Left ventricle myocardium inferior (tissue), 1 donor: Measurements from ENCODE around the gene CCDC146. TPM values are rescaled to one million over a fixed set of nuclear protein-coding genes. Genes with fewer than 3 reads are reported as not detected.
"Not testable (repeated sequence)": the region's sequence is repeated elsewhere in the genome, so short reads cannot be mapped to it uniquely, and the experiment has no call there.

Experiments
- DNase-seq: peaks from one replicate; pipeline ENCODE4 v3.0.0-alpha.2; 2020
- H3K27ac ChIP-seq: fragments of 200-600 bp; replicated peaks from 2 replicates; pipeline ENCODE4 v1.8.0; 2021
- H3K27me3 ChIP-seq: fragments of 200-600 bp; 2 replicates; pipeline ENCODE4 v1.8.0; 2021; ENCODE audit warnings: low read depth
- H3K36me3 ChIP-seq: fragments of 200-600 bp; 2 replicates; pipeline ENCODE4 v1.8.0; 2021
- H3K4me1 ChIP-seq: fragments of 200-600 bp; 2 replicates; pipeline ENCODE4 v1.8.0; 2021
- H3K4me3 ChIP-seq: fragments of 200-600 bp; 2 replicates; pipeline ENCODE4 v1.8.0; 2021; ENCODE audit warnings: mild to moderate bottlenecking, moderate library complexity
- H3K9me3 ChIP-seq: fragments of 200-600 bp; replicated peaks from 2 replicates; pipeline ENCODE4 v1.8.0; 2021
- intact Hi-C: fragments of 100-400 bp; cut with micrococcal nuclease; formaldehyde crosslinking; loops from one replicate; pipeline ENCODE4 v1.11.0; 2022
- long read RNA-seq: library from polyadenylated mRNA; unstranded; transcript quantifications from one replicate; pipeline ENCODE4 v2.0.0, GENCODE V29; 2021
- total RNA-seq: library from RNA; stranded (reverse); fragmentation: NEBNext Ultra II Directional; extraction: Animal tissue kit (Norgen Biotek cat#: 25700); gene quantifications from one replicate; pipeline ENCODE4 v1.2.1, GENCODE V29; 2021
- donor health status: DM: no; HTN: yes; CAD: no; lungs with severe emphysema.

Gene CCDC146, protein sequence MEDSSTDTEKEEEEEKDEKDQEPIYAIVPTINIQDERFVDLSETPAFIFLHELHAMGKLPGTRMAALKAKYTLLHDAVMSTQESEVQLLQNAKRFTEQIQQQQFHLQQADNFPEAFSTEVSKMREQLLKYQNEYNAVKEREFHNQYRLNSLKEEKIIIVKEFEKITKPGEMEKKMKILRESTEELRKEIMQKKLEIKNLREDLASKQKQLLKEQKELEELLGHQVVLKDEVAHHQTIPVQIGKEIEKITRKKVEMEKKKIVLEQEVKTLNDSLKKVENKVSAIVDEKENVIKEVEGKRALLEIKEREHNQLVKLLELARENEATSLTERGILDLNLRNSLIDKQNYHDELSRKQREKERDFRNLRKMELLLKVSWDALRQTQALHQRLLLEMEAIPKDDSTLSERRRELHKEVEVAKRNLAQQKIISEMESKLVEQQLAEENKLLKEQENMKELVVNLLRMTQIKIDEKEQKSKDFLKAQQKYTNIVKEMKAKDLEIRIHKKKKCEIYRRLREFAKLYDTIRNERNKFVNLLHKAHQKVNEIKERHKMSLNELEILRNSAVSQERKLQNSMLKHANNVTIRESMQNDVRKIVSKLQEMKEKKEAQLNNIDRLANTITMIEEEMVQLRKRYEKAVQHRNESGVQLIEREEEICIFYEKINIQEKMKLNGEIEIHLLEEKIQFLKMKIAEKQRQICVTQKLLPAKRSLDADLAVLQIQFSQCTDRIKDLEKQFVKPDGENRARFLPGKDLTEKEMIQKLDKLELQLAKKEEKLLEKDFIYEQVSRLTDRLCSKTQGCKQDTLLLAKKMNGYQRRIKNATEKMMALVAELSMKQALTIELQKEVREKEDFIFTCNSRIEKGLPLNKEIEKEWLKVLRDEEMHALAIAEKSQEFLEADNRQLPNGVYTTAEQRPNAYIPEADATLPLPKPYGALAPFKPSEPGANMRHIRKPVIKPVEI
- total RNA-seq = 4.7 TPM
- long read RNA-seq, partial matches to known transcripts = 0 of 3 reads
- long read RNA-seq, other reads (novel, unspliced or antisense) = 3 of 3 reads

DNA sequence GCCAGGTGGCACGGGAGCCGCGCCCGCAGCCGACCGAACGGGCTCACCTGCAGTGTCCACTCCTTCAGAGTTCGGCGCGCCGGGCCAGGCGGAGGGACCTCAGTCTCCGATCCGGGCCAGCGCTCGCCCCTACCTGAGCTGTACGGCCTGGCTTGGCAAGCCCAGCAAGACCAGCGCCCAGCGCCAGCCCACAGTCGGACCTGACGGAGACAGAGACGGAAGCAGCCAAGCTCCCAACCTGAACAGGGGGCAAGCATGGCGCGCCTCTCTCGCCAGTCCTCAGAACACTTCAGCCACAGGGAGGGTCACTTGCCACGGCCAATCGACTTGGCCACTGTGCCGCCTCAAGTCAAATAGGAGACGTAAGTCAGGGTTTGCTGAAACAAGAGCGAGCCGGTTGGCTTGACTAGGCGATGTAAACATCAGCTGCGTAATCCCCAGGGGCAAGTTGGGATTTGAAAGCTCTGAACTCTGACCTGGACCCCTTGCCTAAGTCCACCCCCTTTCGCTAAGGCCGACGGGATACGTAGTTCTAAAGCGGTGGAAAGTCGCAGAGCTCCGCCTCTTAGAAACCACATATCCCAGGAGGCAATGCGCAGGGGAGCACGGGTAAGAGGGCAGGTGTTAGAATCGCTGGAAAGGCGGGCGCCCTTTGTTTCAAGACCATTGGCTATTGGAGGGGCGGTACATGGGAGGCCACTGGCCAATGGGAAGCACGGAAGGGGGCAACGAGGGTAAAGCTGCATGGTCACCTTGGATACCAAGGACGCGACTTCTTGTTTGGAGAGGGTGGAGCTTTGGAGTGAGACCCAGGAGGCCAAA, at the start of gene CCDC146:
TSS of gene CCDC146 (plus strand) at position 756 of the 822 bp plus-strand sequence. CDS start 45,054 bp downstream, outside the sequence.
- Histone ChIP-seq H3K27ac (peak within 1 kb of the TSS; percentile 73), H3K4me3 (peak within 1 kb of the TSS; percentile 80)
- H3K9me3 ChIP-seq, H3K36me3 ChIP-seq, H3K4me1 ChIP-seq, intact Hi-C loops, H3K27me3 ChIP-seq: not testable (repeated sequence)
- DNase-seq = peak; percentile 97

GRCh38 chr7:77074786-77075396, 47.5 kb upstream of the CCDC146 start:
- H3K4me1 ChIP-seq, H3K27me3 ChIP-seq, intact Hi-C loops, DNase-seq, H3K36me3 ChIP-seq, H3K9me3 ChIP-seq, H3K27ac ChIP-seq, H3K4me3 ChIP-seq: not testable (repeated sequence)

DNA sequence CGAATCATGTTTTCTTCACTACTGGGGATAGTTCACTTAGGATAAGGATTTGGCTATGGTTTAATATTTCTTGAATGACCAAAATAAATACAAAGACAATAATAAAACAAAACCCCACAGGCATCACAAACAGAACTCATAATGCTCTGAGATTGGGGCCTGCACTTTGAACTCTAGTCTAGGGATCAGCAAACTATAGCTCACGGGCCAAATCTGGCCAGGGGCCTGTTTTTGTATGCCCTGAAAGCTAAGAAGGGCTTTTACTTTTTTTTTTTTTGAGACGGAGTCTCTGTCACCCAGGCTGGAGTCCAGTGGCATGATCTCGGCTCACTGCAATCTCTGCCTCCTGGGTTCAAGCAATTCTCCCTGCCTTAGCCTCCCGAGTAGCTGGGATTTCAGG, 45.4 kb upstream of the CCDC146 start:
- intact Hi-C loops, H3K27me3 ChIP-seq, H3K4me3 ChIP-seq, H3K27ac ChIP-seq, DNase-seq, H3K4me1 ChIP-seq, H3K9me3 ChIP-seq: not testable (repeated sequence)
- peaks cover 13% of the 10 kb centered on the region for H3K36me3 ChIP-seq

GRCh38 chr7:77079112-77079511, 43.3 kb upstream of the CCDC146 start:
- DNase-seq, H3K4me1 ChIP-seq, H3K27me3 ChIP-seq, intact Hi-C loops, H3K9me3 ChIP-seq, H3K4me3 ChIP-seq: not testable (repeated sequence)
- H3K27ac ChIP-seq = peak overlapping the region; percentile 69
- peaks cover 17% of the 10 kb centered on the region for H3K36me3 ChIP-seq

DNA sequence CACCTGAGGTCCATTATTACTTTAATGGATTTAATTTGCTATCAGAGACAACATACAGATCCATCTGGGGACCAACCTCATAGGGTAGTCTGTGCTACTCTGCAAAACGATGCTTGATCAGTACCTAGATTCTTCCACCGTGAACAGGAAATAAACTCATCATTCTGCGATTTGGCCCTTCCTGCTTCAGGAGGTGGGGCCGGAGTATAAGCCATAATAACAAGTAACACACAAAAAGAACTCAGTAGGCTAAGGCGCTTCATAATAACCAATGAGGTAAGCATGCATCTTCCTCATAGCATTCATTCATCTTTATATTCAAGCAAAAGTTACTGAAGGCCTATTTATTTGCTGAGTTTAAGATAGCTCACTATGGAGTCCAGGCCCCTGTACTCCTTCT, 42.8 kb upstream of the CCDC146 start:
- H3K9me3 ChIP-seq, H3K4me3 ChIP-seq, DNase-seq, H3K4me1 ChIP-seq, intact Hi-C loops, H3K27me3 ChIP-seq: not testable (repeated sequence)
- Histone ChIP-seq H3K36me3 (peaks cover 12% of the 10 kb centered on the region), H3K27ac (peak overlapping the region; percentile 69)

GRCh38 chr7:77080236-77080635, 42.2 kb upstream of the CCDC146 start:
- H3K9me3 ChIP-seq, H3K4me3 ChIP-seq, H3K4me1 ChIP-seq, H3K27me3 ChIP-seq, H3K36me3 ChIP-seq, H3K27ac ChIP-seq, intact Hi-C loops, DNase-seq: not testable (repeated sequence)

- H3K9me3 ChIP-seq, intact Hi-C loops, DNase-seq, H3K4me3 ChIP-seq, H3K4me1 ChIP-seq, H3K36me3 ChIP-seq, H3K27ac ChIP-seq, H3K27me3 ChIP-seq: not testable (repeated sequence)
Observed at GRCh38 chr7:77082192-77082591, 40.2 kb upstream of the CCDC146 start.

DNA sequence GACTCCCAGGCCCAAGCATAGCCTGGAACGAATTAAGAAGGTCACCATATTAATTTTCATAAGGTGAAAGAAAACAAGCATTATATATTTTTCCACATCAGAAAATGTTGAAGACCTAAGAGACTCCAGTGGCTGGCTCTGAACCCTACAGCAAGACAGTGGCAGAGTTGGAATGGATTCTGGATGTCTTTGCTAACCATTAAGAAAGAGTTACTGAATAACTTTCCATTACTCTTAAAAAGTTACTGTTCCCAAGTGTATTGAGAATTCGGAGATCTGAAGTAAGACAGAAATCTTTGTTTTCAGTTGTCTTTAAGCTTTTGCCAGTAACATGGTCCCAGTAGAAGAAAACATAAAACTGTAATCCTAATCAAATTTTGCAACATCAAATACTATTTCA, 30.1 kb upstream of the CCDC146 start:
- DNase-seq, H3K4me3 ChIP-seq, H3K27me3 ChIP-seq, H3K27ac ChIP-seq, H3K4me1 ChIP-seq, intact Hi-C loops, H3K9me3 ChIP-seq: not testable (repeated sequence)
- H3K36me3 ChIP-seq = peaks cover 23% of the 10 kb centered on the region

DNA sequence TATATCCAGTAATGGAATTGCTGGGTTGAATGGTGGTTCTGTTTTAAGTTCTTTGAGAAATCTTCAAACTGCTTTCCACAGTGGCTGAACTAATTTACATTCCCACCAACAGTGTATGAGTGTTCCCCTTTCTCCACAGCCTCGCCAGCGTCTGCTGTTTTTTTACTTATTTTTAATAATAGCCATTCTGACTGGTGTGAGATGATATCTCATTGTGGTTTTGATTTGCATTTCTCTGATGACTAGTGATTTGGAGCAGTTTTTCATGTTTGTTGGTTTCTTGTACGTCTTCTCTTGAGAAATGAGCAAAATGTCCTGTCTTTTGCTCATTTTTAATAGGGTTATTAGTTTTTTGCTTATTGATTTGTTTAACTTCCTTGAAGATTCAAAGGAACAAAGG, 21.9 kb upstream of the CCDC146 start:
- H3K9me3 ChIP-seq, DNase-seq, H3K4me3 ChIP-seq, H3K4me1 ChIP-seq, H3K27ac ChIP-seq, H3K27me3 ChIP-seq, H3K36me3 ChIP-seq, intact Hi-C loops: not testable (repeated sequence)

- H3K4me3 ChIP-seq, H3K4me1 ChIP-seq, H3K36me3 ChIP-seq, DNase-seq, H3K9me3 ChIP-seq, H3K27me3 ChIP-seq, intact Hi-C loops, H3K27ac ChIP-seq: not testable (repeated sequence)
Observed at GRCh38 chr7:77101187-77101586, 21.2 kb upstream of the CCDC146 start.

GRCh38 chr7:77102671-77103070, 19.7 kb upstream of the CCDC146 start:
- H3K4me1 ChIP-seq, H3K36me3 ChIP-seq, H3K9me3 ChIP-seq: not testable (repeated sequence)

DNA sequence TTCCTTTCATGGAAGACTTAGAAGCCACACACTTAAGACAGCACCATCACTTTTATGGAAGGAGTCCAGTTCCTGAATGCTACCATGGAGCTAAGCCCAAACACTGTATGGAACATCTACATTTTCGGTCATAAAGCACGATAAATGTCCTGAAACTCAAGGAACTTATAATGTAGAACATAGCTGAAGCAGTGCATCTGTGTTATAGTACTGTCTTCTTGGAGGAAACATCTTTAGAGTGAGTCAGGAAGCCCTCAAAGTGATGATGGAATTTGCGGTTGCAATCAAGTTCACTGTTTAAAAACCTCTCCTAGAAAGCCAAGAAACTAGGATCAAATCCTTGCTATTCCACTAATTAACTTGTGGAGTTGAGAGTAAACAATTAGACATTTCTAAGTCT, 16.5 kb upstream of the CCDC146 start:
- H3K9me3 ChIP-seq, H3K36me3 ChIP-seq, H3K4me3 ChIP-seq, H3K27me3 ChIP-seq, DNase-seq, intact Hi-C loops, H3K27ac ChIP-seq, H3K4me1 ChIP-seq: not testable (repeated sequence)

More at GRCh38 chr7:77102671-77103070, 19.7 kb upstream of the CCDC146 start:
- H3K27ac ChIP-seq, H3K4me3 ChIP-seq, DNase-seq, intact Hi-C loops, H3K27me3 ChIP-seq: not testable (repeated sequence)
